MV-4-11 (cell line): ENCODE data around the gene TMEM106B.
"Not testable (repeated sequence)": the region's sequence is repeated elsewhere in the genome, so short reads cannot be mapped to it uniquely, and the experiment has no call there.

Source experiments
- DNase-seq: peaks from one replicate; lab custom pipeline; 2025; lab: John Stamatoyannopoulos, UW

Gene TMEM106B

GRCh38 chr7:12211054-12211710 is at the start of gene TMEM106B:
TMEM106B (plus strand) TSS chr7:12211294; CDS start chr7:12214811, 3,517 bp downstream.
- peak; percentile 88 for DNase-seq

GRCh38 chr7:12162415-12163113 is 48.5 kb upstream of the TMEM106B start:
- DNase-seq, result no peak

DNA sequence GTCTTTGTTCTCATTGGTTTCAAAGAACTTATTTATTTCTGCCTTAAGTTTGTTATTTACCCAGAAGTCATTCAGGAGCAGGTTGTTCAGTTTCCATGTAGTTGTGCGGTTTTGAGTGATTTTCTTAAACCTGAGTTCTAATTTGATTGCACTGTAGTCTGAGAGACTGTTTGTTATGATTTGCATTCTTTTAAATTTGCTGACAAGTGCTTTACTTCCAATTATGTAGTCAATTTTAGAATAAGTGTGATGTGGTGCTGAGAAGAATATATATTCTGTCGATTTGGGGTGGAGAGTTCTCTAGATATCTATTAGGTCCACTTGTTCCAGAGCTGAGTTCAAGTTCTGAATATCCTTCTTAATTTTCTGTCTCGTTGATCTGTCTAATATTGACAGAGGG is 43.0 kb upstream of the TMEM106B start:
- DNase-seq, result not testable (repeated sequence)

DNA sequence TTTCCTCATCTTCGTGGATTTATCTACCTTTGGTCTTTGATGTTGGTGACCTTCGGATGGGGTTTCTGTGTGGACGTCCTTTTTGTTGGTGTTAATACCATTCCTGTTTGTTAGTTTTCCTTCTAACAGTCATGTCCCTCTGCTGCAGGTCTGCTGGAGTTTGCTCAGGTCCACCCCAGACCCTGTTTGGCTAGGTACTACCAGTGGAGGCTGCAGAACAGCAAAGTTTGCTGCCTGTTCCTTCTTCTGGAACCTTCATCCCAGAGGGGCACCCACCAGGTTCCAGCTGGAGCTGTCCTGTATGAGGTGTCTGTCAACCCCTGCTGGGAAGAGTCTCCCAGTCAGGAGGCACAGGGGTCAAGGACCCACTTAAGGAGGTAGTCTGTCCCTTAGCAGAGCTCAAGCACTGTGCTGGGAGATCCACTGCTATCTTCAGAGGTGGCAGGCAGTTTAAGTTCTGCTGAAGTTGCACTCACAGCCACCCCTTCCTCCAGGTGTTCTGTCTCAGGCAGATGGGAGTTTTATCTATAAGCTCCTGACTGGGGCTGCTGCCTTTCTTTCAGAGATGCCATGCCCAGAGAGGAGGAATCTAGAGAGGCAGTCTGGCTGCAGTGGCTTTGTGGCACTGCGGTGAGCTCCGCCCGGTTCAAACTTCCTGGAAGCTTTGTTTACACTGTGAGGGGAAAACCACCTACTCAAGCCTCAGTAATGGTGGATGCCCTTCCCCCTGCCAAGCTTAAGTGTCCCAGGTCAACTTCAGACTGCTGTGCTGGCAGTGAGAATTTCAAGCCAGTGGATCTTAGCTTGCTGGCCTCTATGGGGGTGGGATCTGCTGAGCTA is 40.9 kb upstream of the TMEM106B start:
- DNase-seq, result not testable (repeated sequence)

GRCh38 chr7:12173671-12174070 is 37.4 kb upstream of the TMEM106B start:
- no peak for DNase-seq

- no peak for DNase-seq
Measured at GRCh38 chr7:12174931-12175330, 36.2 kb upstream of the TMEM106B start.

DNA sequence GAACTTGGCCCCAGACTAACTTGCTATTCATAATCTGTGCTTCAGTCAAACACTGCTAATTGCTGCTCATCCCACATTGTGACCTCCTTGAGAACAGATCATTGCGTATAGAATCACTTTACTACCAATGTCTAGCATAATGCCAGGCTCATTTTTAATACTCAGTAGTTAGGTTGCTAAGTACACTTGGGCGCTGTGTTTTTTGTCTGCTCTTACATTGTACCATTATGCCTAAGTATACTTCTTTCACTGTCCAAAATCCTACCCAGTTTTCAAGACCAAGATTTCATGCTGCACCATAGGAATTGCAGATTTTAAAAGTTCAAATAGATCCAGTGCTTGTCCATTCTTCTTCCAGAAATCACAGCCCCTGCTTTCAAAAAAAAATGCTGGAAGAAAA is 32.8 kb upstream of the TMEM106B start:
- DNase-seq, result no peak

DNA sequence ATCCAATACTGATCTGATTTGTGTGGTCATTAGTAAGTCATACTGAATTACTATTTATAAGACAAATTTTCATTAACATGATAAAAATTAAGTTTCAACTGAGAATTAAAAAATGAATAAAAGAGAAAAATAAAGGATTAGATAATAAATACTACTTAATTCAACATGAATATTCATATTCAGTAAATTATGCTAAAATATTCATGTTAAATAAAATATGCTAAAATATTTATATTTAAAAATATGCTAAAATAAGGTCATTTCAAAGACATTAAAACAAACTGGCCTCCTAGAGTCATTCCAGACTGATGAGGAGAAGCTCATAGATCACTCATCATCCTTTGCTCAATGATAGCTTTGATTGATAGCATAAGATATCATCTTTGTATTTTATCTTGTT is 16.7 kb upstream of the TMEM106B start:
- no peak for DNase-seq

- DNase-seq, result no peak
Measured at GRCh38 chr7:12196386-12196785, 14.7 kb upstream of the TMEM106B start.

DNA sequence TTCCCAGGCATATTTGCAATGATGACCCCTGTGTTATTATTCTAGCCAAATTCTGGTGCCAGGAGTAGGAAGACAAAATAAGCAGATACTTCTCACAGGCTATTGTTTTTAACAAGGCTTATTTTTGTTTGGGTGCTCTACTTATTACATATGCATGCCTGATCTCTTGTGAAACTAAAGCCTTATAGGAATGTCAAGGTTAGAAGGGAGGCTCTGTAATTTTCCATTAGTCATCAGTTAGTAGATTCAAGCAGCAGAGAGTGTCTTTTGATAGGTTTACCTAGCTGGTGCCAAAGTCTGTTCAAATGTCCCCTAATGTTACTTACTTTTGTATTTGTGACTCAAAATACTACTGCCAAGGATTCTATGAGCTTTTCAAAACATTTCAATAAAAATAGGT is 11.7 kb upstream of the TMEM106B start:
- no peak for DNase-seq

DNA sequence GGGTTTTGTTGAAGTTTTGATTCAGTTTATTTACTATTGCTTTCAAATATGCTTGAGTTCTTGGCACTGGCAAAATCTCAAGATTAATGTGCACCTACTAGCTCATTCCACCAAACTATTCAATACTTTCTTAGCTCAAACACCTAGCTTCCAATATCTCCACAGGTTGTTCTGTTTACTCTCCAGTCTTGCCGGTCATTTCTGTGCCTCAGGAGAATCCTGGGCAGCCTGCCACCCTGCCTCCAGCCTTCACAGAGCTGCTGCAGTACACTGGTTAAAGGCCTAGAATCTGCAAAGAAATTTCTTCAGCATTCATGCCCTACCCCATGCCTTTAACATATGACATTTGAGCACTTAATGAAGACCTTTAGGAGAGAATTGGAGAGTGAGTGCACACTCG is 4.0 kb upstream of the TMEM106B start:
- DNase-seq, result no peak

DNA sequence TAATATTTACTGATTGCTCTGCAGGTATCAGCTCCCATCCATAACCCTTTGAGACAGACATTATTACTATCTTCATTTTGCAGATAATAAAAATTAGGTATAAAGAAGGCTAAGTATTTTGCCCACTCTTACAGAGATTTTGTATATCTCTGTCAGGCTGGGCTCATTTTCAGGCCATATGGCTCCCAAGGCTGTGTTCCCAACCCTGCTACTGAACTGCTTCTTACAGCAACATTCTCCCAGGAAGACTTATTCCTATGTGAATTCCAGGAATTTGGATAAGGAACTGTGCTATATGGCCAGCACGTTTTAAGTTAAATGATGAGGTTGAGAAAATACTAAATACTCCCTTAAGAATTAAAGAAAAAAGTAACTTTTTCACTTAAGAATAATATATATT is 1.9 kb upstream of the TMEM106B start:
- DNase-seq, result no peak

DNA sequence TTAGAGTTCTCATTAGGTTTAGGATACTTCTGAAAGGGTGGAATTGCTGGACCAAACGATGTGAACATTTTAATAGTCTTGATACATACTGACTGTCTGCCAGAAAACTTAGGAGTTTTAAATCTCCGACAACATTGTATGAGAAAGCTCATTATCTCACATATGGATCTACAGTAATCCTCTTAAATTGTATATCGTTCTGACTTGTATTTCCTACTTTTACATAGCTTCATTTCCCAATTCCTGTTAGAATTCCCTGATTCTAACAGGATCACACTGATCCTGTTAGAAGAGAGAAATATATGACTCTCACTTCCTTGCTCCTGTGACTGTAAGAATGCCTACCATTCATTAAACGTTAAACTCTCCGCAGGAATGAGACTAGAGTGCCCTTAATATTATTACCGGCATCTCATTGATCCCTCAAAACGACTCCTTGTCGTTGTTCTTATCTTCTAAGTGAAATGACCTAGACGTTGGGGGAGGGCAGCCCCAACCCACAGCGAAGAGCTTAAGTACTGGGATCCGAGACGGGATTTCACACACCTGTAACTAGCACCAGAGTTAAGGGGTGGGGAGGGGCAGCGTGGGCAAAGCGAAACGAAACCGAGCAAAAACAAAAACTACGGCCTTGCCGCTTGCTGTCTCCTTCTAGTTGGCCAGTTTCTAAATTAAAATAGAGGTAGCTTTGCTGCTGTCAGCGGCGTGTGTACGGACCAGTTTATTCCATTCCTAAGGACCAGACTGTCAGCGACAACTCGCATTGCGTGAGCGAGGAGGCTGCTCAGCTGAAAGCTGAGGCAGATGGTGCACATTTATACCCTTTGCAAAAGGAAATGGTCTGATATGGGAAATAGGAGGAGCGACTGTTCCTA is 678 bp upstream of the TMEM106B start:
- no peak for DNase-seq

DNA sequence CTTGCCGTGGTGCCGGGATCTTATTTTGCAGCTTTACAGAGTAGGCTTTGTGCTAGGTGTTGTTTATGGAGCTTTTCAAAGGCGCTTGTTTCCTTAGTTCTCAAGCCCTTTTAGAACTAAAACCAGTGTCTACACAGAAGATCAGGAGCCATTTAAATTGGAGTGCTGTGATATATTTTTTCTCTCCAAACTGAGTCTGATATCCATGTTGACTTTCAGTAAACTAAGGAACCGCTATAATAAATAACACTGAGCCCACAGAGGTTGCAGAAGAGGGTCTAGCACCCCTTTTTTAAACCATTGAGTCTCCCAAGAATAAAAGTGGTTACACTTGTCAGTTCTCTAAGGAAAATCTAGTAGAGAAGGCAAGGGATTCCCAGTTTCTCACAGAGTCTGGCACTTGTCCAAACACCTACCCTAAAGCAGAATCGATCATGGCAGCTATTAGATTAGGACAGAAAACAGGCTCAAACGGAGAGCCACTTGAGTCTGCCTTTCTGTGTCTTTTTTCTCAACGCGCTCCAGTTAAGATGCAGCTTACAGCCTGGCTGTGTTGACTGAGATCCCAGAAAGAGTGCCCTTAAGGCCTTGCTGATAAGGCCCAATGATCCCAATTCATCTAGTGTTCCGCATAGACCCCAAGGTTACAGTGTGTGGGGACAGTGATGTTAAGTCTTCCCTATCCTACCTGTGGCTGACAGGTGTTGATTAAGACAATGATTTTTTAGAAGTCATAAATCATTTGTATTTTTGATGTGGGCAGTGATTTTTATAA is 804 bp downstream of the TMEM106B start:
- DNase-seq, result no peak

- DNase-seq, result no peak
Measured at GRCh38 chr7:12217311-12217710, 6.2 kb downstream of the TMEM106B start.

DNA sequence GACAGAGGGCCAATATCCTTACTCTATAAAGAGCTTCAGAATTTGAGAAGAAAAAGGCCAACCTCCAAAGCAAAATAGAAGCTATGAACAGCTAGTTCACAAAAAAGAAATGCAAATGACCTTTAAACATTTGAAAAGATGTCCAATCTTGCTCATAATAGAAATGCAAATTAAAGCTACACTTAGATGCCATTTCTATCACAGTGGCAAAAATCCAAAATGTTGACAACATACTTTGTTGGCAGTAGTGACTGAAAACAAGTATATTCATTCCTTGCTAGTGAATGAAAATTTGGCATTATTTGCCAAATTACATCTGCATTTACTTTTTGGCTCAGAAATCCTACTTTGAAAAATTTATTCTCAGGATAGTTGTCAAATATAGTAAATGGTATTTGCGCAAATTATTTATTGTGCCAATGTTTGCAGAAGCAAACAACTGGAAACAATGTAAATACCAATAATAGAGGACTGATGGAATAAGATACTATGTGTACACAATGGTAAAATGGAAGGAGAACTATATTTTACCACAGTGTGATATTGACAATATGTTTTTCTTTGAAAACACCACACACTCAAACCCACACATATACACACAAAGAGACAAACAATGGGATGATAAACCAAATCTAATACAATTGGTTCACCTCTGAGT is 9.4 kb downstream of the TMEM106B start:
- no peak for DNase-seq

- DNase-seq, result no peak
Measured at GRCh38 chr7:12221414-12221813, 10.3 kb downstream of the TMEM106B start.

DNA sequence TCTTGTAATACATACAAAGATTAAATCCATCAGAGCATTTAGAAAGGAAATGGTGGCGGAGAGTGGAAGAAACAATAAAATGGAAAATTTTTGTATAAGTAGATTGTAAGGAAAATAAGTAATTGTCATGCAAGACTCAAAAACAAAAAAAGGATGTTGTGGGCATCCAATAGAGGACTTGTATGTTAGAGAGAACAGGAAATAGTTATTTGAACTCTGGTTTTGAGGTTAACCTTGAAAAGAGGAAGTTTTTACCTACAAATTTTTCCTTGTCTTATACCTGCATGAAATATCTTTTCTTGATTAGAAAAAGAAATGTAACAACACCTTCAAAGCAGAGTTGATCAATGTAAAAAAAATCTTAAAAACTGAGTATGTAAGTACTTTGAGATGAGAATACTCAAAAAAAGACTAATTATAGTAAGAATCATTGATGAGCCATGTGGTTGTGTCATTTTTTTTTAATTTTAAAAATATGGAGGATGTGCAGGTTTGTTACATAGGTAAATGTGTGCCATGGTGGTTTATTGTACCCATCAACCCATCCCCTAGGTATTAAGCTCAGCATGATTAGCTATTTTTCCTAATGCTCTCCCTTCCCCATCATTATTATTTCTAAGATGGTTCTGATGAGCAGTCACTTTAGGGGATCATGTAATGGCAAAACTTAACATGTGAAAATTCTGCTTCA is 11.9 kb downstream of the TMEM106B start:
- peak; percentile 68 for DNase-seq

DNA sequence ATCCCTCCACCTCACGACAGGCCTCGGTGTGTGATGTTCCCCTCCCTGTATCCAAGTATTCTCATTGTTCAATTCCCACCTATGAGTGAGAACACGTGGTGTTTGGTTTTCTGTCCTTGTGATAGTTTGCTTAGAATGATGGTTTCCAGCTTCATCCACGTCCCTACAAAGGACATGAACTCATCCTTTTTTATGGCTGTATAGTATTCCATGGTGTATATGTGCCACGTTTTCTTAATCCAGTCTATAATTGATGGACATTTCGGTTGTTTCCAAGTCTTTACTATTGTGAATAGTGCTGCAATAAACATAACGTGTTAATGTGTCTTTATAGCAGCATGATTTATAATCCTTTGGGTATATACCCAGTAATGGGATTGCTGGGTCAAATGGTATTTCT is 13.9 kb downstream of the TMEM106B start:
- not testable (repeated sequence) for DNase-seq

- no peak for DNase-seq
Measured at GRCh38 chr7:12226756-12227155, 15.7 kb downstream of the TMEM106B start.
